Upper lobe of left lung (tissue), 4 donors: Measurements from ENCODE around the gene SPATA31D1.

ENCODE experiments used
- CTCF ChIP-seq, 6 experiments: fragments of 450-650 bp in 4 of 6; fragments of 200-600 bp in 2 of 6; sonication (generic) in 2 of 6; IDR thresholded peaks; one replicate each; pipeline ENCODE4 v1.5.1; 2016 to 2019; ENCODE audit warnings: antibody characterized with exemption in 6 of 6
- EP300 ChIP-seq, 4 donors: sonication (generic); formaldehyde crosslinking; IDR thresholded peaks; one replicate each; pipeline ENCODE4 v1.5.1; 2017; ENCODE audit warnings: antibody characterized with exemption in 4 of 4, control low read depth in 2 of 4
- POLR2A ChIP-seq, 4 donors: fragments of 450-650 bp; IDR thresholded peaks; one replicate each; pipeline ENCODE4 v1.5.1; 2016 to 2017; ENCODE audit warnings: antibody characterized with exemption in 4 of 4, mild to moderate bottlenecking in 2 of 4
- POLR2AphosphoS5 ChIP-seq, 2 donors: sonication (generic); formaldehyde crosslinking; IDR thresholded peaks; one replicate each; pipeline ENCODE4 v1.5.1; 2017; ENCODE audit warnings: antibody characterized with exemption in 2 of 2

- no peak for TF ChIP-seq CTCF (IDR thresholded peaks at IDR 0.05)
- TF ChIP-seq POLR2AphosphoS5 (IDR thresholded peaks at IDR 0.05) = no peak
- no peak for TF ChIP-seq POLR2A (IDR thresholded peaks at IDR 0.05)
- TF ChIP-seq EP300 (IDR thresholded peaks at IDR 0.05) = no peak
These were observed 36.3 kb downstream of the SPATA31D1 start for GRCh38 chr9:82024908-82025307.
